Keratinocyte (primary cell): ENCODE measurements around the gene DMD. TPM values are rescaled to one million over a fixed set of nuclear protein-coding genes. Genes with fewer than 3 reads are reported as not detected.

Source experiments
- DNase-seq: peaks from one replicate; pipeline ENCODE4 v3.0.0-alpha.2; 2011; ENCODE audit warnings: low read depth, missing footprints, low spot score
- FAIRE-seq: peaks from 2 replicates; lab custom pipeline; 2011; peaks lifted over from hg19 to GRCh38; lab: Jason Lieb, UNC
- H2AFZ ChIP-seq: 2 replicates; pipeline ENCODE4 v1.6.0; 2012; ENCODE audit warnings: low read length, control low read depth, inconsistent platforms; ENCODE audit not compliant: control insufficient read depth
- H3K27ac ChIP-seq: 2 replicates; pipeline ENCODE4 v1.5.1; 2011; ENCODE audit warnings: low read length; ENCODE audit not compliant: control insufficient read depth, insufficient read depth
- H3K27me3 ChIP-seq: 3 replicates; pipeline ENCODE4 v1.6.0; 2011; ENCODE audit warnings: low read length; ENCODE audit not compliant: control insufficient read depth, insufficient read depth; ENCODE audit errors: extremely low read depth
- H3K36me3 ChIP-seq, 2 experiments: 2 replicates in 1 of 2; 3 replicates in 1 of 2; pipeline ENCODE4 v1.5.1; 2011; ENCODE audit warnings: low read length in 2 of 2, mild to moderate bottlenecking in 1 of 2; ENCODE audit not compliant: control insufficient read depth in 2 of 2, insufficient read depth in 2 of 2; ENCODE audit errors: extremely low read depth in 1 of 2
- H3K4me1 ChIP-seq: 3 replicates; pipeline ENCODE4 v1.5.1; 2011; ENCODE audit warnings: low read length; ENCODE audit not compliant: control insufficient read depth, insufficient read depth; ENCODE audit errors: extremely low read depth
- H3K4me2 ChIP-seq: 3 replicates; pipeline ENCODE4 v1.6.0; 2011; ENCODE audit warnings: low read depth, low read length; ENCODE audit not compliant: control insufficient read depth, insufficient read depth; ENCODE audit errors: extremely low read depth
- H3K4me3 ChIP-seq, 3 experiments: fragments of 200-600 bp in 1 of 3; sonication (generic) in 1 of 3; 2 replicates in 2 of 3; 3 replicates in 1 of 3; pipeline ENCODE4 v1.5.1; 2011 to 2016; ENCODE audit warnings: low read length in 3 of 3, mild to moderate bottlenecking in 3 of 3, control low read depth in 2 of 3, inconsistent platforms in 1 of 3, low read depth in 1 of 3, mixed read lengths in 1 of 3, mixed run types in 1 of 3, moderate library complexity in 1 of 3; ENCODE audit not compliant: control insufficient read depth in 2 of 3, insufficient read depth in 2 of 3; ENCODE audit errors: extremely low read depth in 1 of 3
- H3K79me2 ChIP-seq: 2 replicates; pipeline ENCODE4 v1.6.0; 2012; ENCODE audit warnings: low read length; ENCODE audit not compliant: control insufficient read depth, insufficient read depth
- H3K9ac ChIP-seq: 3 replicates; pipeline ENCODE4 v1.6.0; 2011; ENCODE audit warnings: low read length; ENCODE audit not compliant: control insufficient read depth, insufficient read depth; ENCODE audit errors: extremely low read depth
- H3K9me1 ChIP-seq: 3 replicates; pipeline ENCODE4 v1.6.0; 2011; ENCODE audit warnings: low read length; ENCODE audit not compliant: control insufficient read depth, insufficient read depth; ENCODE audit errors: extremely low read depth
- H3K9me3 ChIP-seq: 2 replicates; pipeline ENCODE4 v1.5.1; 2012; ENCODE audit warnings: low read depth, low read length; ENCODE audit not compliant: control insufficient read depth
- H4K20me1 ChIP-seq: 3 replicates; pipeline ENCODE4 v1.6.0; 2011; ENCODE audit warnings: low read length; ENCODE audit not compliant: control insufficient read depth, insufficient read depth; ENCODE audit errors: extremely low read depth
- EZH2 ChIP-seq: IDR thresholded peaks from one replicate; pipeline ENCODE4 v1.6.1; 2012; ENCODE audit warnings: inconsistent platforms, mild to moderate bottlenecking, low read length, moderate library complexity
- dilution Hi-C: fragments of 300-500 bp; cut with MboI; formaldehyde crosslinking; loops from one replicate; pipeline ENCODE4 v1.7.0; 2020; ENCODE audit warnings: low sequenced_read_pairs; ENCODE audit not compliant: extremely low pct_ligation_motif_present
- polyA plus RNA-seq, 5 experiments: library from polyadenylated mRNA; depleted of rRNA in 3 of 5; stranded (reverse) in 3 of 5; stranded (forward) in 1 of 5; unstranded in 1 of 5; fragments of >200 nt; gene quantifications; 1 replicate in 1 of 5; 2 replicates in 3 of 5; 3 replicates in 1 of 5; pipeline versions ENCODE4 v1.2.1 to v1.2.3, GENCODE V29; 2011 to 2012; ENCODE audit warnings: missing spikeins in 2 of 5, low read depth in 1 of 5, low replicate concordance in 1 of 5
- TF ChIP-seq, protein P1 (sequence below), 3 experiments: IDR thresholded peaks in 1 of 3; conservative IDR thresholded peaks in 1 of 3; optimal IDR thresholded peaks in 1 of 3; 2 replicates in 2 of 3; 3 replicates in 1 of 3; pipeline versions ENCODE3 to v1.5.1; 2011; ENCODE audit warnings: low read length in 3 of 3, mild to moderate bottlenecking in 3 of 3, moderate library complexity in 2 of 3, control low read depth in 1 of 3, inconsistent platforms in 1 of 3; ENCODE audit not compliant: insufficient read depth in 2 of 3; ENCODE audit errors: extremely low read depth in 1 of 3

DMD gene
- polyA plus RNA-seq, 1 donor (not counting 4 experiments of a cell fraction or from before 2014, with no cell fraction given), result 8.9 TPM

DNA sequence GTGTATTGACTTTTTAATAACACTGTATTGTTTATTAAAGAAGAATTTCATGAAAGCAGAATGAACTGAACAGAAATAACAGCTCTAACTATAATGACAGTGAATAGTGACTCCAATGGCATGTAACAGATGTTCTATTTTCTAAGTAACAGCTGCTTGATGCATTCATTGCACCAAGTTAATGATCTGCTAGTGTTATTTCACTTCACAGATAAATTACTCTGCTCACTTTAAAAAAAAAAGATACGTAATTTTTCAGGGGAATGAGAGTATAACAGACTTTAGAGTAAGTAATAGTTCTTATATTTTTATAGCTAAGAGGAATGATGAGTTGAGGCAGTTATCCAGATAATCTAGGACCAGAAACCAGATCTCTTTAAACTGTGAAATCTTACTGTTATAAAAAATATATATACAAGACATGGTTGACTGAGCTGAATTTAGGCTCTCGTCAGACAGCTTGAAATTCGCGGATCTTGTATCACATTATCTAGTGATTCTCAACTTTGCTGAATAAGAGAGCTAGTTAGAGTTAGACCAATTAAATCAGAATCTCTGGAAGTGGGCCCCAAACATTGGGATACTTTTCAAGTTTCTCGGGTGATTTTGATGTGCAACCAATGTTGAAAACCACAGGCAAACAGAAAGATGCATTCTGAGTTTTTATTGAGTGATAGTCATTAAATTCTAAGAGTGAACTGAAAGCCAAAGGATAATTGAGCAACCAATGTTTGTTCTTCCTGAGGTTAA is 840.7 kb downstream of the DMD start:
- Histone ChIP-seq H3K9me3 (no peaks in the 10 kb centered on the region), H3K79me2 (no peaks in the 10 kb centered on the region), H3K4me1 (no peaks in the 10 kb centered on the region), H2AFZ (no peak overlapping the region), H3K4me2 (no peak overlapping the region), H4K20me1 (no peaks in the 10 kb centered on the region), H3K27ac (no peak overlapping the region), H3K9me1 (no peaks in the 10 kb centered on the region), H3K36me3 (no peaks in the 10 kb centered on the region), H3K4me3 (no peak overlapping the region), H3K27me3 (no peaks in the 10 kb centered on the region), H3K9ac (no peak overlapping the region)
- DNase-seq (no peak), FAIRE-seq (no peak)
- dilution Hi-C loops, result no loop called here
- TF ChIP-seq, protein P1, sequence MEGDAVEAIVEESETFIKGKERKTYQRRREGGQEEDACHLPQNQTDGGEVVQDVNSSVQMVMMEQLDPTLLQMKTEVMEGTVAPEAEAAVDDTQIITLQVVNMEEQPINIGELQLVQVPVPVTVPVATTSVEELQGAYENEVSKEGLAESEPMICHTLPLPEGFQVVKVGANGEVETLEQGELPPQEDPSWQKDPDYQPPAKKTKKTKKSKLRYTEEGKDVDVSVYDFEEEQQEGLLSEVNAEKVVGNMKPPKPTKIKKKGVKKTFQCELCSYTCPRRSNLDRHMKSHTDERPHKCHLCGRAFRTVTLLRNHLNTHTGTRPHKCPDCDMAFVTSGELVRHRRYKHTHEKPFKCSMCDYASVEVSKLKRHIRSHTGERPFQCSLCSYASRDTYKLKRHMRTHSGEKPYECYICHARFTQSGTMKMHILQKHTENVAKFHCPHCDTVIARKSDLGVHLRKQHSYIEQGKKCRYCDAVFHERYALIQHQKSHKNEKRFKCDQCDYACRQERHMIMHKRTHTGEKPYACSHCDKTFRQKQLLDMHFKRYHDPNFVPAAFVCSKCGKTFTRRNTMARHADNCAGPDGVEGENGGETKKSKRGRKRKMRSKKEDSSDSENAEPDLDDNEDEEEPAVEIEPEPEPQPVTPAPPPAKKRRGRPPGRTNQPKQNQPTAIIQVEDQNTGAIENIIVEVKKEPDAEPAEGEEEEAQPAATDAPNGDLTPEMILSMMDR (optimal IDR thresholded peaks at IDR 0.05 in 1 of 3, IDR thresholded peaks at IDR 0.05 in 1 of 3, conservative IDR thresholded peaks at IDR 0.05 in 1 of 3; ENCODE audit: extremely low read depth in 1 of 3, insufficient read depth in 2 of 3, low read length in 3 of 3), result no peak
- no peak for TF ChIP-seq EZH2

DNA sequence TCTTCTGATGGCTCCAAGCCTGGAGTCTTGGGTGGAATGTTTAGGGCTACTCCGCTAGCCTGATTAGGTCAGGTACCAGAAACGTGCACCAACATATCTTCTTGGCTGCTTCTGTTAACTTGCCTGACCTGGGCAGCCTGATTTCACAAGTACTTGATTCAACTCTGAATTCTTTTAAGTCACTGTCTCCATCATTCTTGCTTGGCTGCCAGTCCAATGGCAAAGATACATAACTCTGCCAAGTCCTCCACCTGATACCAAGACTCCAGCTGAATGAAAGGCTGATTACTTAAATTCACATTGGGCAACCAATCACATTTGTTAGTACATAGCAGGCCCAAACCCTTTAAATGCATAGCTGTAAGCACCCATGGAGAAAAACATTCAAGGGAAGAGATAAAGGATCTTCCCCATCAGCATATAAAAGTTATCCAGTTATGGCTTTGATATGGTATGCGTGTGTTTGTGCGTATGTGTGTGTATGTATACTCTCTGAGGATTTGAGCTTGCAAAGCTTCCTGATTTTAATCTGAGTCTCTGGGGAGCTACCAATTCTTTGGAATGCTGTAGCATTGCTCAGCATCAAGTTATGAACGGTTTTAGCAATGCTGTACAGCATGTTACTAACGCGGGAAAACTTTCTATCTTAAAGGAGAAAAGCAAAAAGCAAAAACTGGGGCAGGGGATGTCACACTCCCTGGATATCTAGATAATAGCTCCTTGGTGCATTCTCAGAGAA is 917.2 kb downstream of the DMD start:
- dilution Hi-C loops, result no loop called here
- Histone ChIP-seq H3K4me1 (no peaks in the 10 kb centered on the region), H3K27ac (no peak overlapping the region), H3K4me3 (no peak overlapping the region), H3K9me3 (no peaks in the 10 kb centered on the region), H3K9me1 (no peaks in the 10 kb centered on the region), H2AFZ (no peak overlapping the region), H3K36me3 (no peaks in the 10 kb centered on the region), H4K20me1 (no peaks in the 10 kb centered on the region), H3K9ac (no peak overlapping the region), H3K27me3 (no peaks in the 10 kb centered on the region), H3K4me2 (no peak overlapping the region), H3K79me2 (no peaks in the 10 kb centered on the region)
- DNase-seq, result no peak
- FAIRE-seq, result no peak
- TF ChIP-seq, protein P1 (optimal IDR thresholded peaks at IDR 0.05 in 1 of 3, IDR thresholded peaks at IDR 0.05 in 1 of 3, conservative IDR thresholded peaks at IDR 0.05 in 1 of 3; ENCODE audit: extremely low read depth in 1 of 3, insufficient read depth in 2 of 3, low read length in 3 of 3), result no peak
- TF ChIP-seq EZH2, result no peak
